HG03520 (cell line): ENCODE measurements around the gene CDH13.

Source experiments
- ATAC-seq: cut with Tn5 transposase; IDR thresholded peaks from one replicate; pipeline ENCODE4 v1.9.1; 2021; ENCODE audit warnings: mild to moderate bottlenecking, moderate library complexity; ENCODE audit not compliant: unreplicated experiment

The CDH13 gene

DNA sequence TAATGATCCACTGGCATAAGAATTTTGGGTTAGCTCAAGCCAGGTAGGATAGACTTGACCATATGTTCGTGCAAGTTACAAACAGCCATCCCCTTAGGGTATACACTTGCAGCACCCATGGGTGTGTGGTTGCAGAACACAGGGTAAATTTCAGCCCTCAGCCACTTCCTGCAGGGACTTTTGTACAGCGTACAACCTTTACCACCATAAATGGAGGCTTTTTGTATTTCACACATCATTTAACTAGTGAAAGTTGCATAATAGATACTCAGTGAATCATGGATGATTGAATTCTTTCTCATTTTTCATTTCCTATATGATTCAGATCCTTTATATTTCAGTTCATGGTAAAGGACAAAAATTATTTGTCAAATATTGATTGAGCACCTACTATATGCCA is 473.9 kb downstream of the CDH13 start:
- ATAC-seq = no peak

DNA sequence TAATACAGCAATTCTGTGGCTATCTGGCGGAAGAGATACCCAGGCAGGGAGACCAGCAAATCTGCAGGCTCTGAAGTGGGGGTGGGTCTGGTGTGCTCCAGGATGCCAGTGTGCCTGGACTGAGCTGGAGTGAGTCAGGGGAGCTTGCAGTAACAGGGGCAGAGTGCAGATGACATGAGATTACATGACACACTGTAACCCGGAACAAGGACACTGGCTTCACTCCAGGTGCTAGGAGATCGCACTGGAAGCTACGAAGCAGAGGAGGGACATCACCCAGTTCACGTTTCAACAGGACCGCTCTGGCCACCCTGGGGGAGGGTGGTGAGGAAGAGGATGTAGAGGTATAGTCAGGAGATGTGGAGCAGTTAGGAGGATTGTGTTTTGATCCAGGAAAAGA is 475.6 kb downstream of the CDH13 start:
- ATAC-seq = no peak

DNA sequence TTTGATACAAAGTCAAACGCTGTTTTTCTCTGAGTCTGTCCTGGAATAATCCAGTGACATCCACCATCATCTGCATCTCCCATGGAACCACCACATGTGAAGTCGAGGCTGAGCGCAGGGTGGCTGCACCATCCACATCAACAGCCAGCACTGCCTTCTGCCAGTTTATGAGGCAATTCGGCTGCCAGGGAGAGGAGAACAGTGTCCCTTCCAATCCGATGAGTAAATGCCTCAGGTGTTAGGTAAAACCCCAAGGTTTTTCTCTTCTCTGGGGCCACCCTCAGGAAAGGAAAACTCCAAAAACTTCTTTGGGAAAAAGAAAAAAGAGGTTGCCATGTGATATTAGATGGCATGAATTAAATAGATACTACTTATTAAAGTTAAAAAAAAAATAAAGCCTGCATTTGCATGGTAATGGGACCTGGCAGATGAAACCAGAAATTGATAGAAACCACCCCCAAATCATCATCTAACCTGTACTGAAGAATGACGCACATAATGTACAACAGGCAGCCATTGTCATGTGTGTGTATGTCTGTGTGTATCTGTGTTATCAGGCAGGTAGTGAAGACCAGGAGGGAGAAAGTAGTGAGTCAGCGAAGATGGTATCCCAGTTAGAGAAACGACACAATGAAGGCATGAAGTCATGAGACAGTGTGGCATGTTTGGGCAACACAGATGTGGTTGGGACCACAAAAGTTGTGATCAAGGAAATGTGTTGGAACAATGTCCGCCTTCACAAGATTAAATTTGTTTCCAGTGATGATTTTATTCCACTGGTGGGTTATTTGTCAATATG is 478.7 kb downstream of the CDH13 start:
- no peak for ATAC-seq

DNA sequence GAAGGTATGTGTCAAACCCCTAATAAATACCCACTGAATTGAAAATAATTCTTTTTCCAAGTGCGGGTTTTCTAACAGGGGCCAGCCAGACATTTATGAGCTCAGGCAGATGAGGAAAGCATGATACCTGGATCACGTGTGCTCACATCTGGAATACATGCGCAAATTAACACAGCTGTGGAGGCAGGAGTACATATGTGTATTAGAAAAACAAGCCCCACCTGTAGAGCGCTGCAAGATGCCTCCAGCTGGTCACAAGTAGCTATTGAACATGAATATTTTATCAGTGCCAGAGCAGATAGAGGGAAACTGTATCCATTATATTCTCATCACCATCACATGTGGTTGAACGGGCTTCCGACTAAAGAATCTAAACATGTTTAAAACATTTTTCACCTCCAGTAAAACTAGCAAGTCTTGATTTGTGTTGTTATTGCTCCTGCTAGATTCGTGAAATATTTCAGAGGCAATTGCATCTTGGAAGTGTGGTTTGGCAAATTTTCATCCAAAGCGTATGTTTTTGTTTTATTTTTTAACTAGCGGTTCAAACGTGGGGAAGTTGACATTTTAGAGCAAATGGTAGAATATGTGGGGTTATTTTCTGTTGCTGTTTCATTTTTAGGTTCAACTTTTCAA is 482.8 kb downstream of the CDH13 start:
- ATAC-seq = no peak

DNA sequence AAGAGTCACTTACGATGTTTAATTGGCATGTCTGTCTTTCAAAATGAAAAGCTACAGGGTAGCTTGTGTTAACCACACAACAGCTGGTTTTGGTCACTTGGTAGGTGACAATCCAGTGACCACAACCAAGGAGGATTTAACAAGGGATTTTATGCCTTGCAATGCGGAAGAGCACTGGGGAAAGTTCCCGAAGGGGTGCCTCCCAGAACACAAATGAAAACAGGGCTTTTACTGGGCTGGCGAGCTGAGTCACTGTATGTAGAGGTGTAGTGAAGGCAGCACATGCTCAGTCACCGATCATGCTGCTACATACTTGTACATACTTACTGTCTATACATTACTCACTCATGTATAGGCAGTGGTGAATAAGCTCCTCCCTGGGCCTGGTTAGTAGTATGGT is 483.5 kb downstream of the CDH13 start:
- ATAC-seq = no peak

DNA sequence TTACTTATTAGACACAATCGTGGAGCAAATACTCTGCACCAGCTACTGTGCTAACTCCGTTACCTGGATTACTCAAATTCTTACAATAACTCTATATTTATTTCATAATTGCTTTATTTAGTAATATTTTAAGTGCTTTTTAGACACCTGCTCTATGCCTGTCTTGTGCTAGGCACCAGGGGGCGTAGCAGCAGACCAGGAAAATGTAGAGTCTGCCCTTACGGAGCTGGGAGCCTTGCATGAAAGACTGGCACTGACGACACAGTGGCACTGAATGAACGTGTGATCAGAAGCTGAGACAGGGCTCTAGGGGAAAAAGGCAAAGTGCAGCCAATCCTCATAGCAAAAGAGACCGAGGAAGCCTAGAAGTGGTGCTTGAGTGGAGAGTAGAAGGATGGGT is 486.5 kb downstream of the CDH13 start:
- no peak for ATAC-seq

DNA sequence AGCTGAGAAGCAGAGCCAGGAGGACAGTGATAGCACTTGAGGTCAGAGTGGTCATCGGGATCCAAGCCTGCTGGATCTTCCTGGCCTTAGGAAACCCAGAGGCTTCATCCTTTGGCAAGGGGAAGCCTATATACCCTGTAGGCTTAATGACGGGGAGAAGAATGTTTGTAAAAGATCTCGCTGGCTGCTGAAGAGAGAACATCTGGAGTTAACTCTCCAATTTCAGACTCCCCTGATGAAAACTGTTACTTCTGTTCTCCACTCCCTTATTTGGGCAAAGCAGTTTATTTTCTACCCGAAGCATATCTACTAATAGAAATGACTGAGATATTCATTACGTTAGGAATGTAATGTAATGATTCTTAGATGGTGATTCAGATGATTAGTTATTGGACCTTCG is 487.0 kb downstream of the CDH13 start:
- ATAC-seq = no peak

DNA sequence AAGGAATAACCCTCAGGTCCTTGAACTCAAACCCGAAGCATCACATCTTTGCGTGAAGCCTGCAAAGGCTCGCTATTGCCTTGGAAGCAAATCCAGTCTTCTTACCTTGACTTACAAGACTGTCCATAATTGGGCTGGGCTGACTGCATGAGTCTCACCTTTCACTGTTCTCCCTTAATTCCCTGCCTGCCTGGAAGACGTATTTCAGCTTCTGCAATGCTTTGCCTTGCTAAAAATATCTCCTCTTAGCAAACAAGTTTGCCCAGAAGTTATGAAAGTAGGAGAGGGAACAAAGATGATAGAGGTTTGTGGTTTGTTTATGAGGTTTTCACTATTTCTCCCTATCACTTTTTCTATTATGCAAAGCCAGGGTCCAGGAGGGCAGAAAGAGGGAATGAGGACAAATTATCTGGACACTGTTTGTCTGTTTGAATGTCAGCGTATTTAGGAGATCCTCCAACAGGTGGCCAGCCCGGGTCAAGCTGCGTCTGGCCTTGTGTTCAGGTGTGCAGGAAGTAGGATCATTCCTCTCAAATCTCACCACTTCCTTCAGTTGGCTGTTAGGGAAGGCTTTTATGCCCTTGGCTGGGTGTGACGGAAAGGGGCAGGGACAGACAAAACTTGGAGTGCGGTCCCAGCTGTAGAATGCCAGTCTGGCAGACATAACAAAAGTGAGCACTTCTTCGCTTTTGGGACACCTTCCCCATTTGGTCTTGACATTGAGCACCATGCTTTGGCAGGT is 488.9 kb downstream of the CDH13 start:
- ATAC-seq = no peak

DNA sequence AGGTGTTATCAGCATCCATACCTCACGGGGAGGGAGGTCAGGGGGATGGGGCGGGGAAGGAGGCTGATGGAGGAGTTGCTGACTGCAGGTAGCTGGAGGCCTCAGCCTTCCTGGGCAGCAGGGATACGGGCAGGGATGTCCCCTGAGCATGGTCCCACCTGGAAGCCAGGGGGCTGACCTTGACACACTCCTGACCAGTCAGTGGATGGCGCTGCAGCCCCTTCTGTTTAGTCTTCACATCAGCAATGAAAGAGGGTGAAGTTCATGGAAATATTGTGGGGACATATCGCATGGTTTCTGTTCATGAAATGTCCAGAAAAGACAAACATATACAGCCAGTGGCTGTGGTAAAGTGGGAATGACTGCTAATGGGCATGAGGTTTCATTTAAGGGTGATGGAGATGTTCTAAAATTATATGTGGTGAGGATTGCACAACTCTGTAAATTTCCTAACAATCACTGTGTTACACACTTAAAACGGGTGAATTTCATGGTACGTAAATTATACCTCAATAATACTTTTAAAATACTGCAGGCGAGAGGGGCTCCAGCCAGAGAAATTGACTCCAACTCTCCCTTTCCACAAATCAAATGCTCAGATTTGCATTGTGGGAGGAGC is 489.6 kb downstream of the CDH13 start:
- ATAC-seq = no peak

DNA sequence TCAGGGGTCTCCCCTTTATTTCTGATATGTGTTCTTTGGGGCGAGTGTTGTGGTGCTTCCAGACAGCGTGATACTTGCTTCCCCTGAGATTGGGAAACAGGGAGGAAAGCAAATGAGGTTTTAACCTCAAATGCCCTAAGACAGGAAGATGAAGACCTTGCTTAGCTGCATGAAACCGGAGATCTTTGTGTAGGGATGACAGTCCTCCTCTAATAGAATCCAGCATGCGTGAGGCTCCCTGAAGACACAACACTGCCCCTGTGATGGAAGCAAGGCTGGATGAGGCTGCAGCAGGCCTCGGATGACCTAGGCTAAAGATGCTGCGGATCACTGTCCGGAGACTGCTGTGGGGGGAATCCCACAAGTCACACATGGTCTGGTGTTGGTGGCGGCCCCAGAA is 491.0 kb downstream of the CDH13 start:
- no peak for ATAC-seq

DNA sequence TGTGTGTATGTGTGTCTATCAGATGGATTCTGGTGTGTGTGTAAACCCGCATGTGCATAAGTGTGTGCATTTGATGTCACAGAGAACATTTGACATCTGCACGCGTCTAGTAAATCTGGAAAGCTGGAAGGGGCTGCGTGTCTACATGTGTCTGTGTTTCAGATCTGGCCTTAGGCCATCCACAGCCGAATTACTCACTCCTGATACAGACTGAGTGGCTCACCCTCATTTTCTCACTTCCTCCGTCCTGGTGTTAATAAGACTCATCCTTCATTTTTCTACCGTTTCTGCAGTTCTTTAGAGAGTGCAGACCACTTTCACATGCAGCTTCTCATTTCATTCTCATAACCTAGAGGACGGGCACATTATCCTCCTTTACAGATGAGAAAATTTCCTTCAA is 491.6 kb downstream of the CDH13 start:
- ATAC-seq = no peak

DNA sequence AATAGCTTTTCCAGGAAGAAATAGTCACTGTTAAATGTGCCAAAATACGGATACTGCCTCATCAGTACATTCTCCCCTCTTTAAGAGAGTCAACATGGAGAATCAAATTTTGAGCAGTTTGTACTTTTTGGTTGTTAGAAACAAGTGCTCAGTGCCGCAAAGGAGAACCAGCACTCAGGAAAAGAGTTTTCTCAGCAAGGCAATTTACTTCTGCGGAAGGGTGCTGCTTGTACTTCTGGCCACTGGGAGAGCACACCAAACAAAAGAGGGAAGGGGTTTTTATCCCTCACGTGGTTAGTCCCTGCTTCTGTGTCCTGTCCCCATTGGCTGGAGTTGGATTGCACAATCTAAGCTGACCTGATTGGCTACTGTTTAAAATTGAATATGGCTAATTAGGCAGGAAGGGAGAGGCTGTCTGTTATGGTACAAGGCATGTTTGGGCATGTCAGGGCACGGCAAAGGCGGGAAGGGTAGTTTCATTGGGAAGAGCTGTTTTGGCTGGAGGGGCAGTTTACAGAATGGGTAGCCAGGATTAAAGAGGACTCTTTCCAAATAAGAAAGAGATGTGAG is 499.3 kb downstream of the CDH13 start:
- no peak for ATAC-seq

DNA sequence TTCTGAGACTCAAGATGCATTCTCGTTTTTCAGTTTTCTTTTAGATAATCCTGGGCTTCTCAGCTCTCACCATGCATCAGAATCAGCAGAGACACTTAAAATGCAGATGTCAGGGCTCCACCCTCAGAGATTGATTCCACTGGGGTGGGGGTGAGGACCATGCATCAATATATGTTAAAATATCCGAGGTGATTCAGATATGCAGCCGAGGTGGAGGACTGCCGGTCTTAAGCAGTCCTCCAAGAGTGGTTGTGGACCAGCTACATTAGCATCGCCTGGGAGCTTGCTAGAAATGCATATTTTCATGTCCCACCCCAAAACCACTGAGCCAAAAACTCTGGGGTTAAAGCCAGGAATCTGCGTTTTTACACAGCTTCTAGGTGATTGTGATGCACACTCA is 501.3 kb downstream of the CDH13 start:
- ATAC-seq = no peak

DNA sequence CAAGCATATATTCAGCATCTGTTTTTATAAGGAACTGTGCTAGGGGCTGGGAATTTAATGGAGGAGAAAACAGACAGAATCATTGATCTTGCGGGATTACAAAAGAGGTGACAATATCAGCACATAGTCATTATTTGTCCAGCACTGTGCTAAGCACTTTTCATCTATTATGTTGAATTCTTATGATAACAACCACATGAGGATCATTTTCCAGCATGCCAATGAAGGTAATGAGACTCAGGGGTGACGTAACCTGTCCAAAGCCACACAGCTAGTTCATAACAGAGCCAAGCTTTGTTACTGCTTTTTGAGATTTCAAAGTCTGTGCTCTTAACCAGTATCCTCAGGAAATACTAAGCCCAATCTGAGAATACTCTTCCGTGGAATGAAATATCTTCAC is 503.3 kb downstream of the CDH13 start:
- ATAC-seq = no peak

DNA sequence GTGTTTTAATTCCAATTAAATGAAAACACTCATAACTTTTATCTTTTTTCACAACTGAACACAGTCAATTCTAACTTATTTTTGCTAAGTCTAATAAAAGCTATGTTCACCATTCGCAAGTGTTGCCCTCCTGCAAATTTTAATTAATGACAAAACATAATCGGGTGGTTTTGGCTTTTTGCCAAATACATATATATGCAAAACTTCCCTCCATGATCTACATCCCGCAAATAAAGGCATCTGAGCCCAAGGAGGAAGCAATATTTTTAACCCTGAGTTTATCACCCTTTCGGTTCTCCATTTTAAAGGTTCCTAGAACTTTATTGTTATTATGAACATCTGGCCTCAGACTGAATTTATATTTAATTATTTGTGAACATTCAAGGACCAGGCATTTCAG is 507.9 kb downstream of the CDH13 start:
- ATAC-seq = no peak

DNA sequence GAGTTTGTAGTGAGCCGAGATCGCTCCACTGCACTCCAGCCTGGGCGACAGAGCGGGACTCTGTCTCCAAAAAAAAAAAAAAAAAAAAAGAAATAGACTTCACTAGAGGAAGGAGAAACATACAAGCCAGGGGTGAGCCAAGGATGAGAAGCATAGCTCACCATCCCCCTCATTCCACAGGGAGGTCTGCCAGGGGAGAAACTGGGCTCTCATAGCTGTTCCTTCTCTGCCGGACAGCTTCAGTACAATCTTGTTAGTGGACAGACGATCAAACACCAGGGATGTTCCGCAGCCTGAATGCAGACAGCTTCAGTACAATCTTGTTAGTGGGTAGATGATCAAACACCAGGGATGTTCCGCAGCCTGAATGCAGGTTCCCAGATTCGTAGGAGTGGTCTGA is 509.6 kb downstream of the CDH13 start:
- no peak for ATAC-seq

DNA sequence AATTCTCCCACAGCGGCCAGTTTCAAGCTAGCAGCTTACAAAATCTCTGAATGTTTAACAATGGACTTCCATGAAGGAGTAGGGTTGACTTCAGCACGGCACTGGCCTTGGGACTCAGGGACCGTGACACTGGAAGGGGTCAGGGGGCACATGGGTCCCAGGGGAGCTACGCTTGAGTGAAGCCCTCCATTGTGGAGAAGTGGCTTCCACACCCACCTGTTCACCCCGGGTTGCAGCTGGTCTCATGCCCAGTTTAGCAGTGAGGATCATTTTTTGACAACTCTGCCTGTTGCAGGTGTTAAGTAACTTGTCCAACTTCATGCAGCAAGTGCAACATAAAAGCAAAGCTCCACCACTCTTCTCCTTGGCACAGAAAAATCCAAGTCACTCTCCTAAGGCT is 510.2 kb downstream of the CDH13 start:
- ATAC-seq = no peak

DNA sequence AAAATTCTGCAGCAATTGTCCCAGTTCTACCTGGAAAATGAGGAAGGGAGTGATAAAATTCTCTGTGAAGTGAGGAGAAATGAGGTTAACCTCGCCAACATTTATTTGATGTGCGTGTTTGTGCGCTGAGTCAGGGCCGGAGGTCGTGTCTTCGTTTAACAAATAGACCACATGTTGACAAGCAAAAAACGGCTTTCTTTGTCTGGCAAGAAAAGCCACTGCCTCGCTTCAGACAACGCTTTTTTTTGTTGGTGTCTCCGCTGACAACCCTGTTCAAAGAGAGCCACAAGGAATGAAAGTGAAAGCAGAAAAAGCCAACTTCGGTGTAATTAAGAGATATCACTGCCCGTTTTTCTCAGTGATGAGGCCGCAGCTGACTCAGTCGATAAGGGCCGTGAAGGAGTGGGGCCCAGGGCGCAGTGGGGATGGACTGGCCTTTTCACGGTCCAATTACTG is 510.6 kb downstream of the CDH13 start:
- ATAC-seq = no peak

DNA sequence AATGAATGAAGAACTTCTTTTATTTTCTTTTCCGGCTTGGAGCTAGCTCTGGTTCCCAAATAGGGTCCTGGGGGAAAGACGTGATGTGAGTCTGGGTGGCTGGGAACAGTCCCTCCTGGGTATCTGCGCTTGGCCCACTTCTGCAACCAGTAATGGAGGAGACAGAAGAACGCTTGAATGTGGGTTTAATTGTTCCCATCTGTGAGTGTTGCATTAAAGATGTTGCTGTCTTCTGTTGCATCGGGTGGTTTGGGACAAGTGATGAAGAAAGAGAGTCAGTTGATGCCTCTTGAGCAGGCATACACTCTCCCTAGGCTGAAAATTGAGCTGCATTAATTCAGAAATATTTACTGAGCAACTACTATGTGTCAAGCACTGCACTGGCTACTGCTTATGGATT is 511.1 kb downstream of the CDH13 start:
- ATAC-seq = no peak

DNA sequence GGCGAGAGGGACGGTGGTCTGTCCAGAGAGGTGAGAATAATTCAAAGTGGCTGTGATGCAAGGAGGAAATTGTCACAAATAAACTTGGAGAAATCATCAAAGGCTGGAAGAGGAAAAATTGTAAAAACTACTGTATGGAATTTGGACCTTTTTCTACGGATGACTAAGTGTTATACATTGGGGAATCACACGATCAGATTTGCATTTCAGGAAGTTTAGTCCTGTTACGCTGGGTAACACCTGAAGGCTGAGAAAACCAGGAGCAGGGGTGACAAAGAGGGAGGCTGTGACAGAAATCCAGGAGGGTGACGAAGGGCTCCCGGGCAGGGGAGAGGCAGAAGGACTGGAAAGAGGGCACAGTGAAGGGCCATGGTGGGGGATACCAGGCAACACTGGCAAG is 511.7 kb downstream of the CDH13 start:
- ATAC-seq = no peak

DNA sequence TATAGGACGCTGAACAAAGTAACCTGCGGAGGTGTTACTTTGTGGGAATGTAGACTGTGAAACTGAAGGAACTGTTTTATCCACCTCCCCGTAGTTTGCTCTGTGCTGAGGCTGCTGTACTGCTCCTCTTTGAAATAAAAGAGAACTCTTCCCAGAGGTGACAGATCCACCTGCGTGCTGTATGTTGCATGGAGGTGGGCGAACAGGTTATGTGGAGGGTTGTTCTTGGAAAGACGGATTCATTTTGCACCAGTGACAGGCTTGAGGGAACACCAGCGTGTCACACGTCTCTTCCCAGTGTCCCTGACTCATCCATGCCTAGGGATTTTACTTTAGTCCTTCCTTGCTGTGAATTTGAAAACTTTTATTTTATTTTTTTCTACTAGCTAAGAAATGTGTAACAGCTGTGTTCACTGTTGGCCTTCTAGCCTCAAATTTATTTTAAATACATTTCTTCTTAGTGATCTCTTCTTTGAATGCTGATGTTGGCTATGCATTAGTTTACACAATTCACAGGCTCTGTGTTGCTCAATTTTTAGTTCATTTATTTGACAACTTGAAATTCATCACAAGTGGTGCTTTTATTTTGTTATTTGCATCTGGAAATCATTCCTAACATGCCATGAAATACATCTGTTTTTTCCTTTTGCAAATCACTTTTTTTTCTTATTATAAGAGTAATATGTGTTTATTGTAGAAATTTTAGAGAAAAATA is 512.4 kb downstream of the CDH13 start:
- no peak for ATAC-seq
